ENCODE results near the gene KCNJ10.

DNA sequence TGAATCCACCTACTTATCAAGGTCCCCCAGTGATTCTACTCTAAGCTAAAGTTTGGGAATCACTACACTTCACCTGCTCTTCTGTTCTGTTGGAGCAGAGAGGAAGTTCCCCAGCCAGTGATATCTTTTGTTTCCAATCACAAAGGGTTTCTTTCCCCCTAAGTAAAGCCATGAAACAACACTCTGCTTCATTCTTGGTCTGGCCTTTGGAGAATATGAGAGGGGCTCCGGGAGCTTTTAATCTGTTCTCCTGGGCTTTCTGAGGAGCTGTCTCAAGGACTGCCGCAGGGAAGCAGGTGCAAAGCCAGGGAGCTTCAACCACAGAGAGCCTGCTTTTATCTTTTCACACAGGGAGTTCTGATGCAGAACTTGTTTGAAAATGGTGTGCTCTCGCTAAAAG, 105.8 kb downstream of the KCNJ10 start:
- TF ChIP-seq EZH2 (IDR thresholded peaks at IDR 0.05; ENCODE audit: insufficient read depth, low read length), result no peak
- TF ChIP-seq, protein P1, sequence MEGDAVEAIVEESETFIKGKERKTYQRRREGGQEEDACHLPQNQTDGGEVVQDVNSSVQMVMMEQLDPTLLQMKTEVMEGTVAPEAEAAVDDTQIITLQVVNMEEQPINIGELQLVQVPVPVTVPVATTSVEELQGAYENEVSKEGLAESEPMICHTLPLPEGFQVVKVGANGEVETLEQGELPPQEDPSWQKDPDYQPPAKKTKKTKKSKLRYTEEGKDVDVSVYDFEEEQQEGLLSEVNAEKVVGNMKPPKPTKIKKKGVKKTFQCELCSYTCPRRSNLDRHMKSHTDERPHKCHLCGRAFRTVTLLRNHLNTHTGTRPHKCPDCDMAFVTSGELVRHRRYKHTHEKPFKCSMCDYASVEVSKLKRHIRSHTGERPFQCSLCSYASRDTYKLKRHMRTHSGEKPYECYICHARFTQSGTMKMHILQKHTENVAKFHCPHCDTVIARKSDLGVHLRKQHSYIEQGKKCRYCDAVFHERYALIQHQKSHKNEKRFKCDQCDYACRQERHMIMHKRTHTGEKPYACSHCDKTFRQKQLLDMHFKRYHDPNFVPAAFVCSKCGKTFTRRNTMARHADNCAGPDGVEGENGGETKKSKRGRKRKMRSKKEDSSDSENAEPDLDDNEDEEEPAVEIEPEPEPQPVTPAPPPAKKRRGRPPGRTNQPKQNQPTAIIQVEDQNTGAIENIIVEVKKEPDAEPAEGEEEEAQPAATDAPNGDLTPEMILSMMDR (IDR thresholded peaks at IDR 0.05; ENCODE audit: insufficient read depth, low read depth, low read length), result no peak

Measured in astrocyte (in vitro differentiated cells and primary cell).